Left ventricle myocardium inferior (tissue), 1 donor: Measurements from ENCODE around the gene DCTN5. TPM values are rescaled to one million over a fixed set of nuclear protein-coding genes. Genes with fewer than 3 reads are reported as not detected.
"Not testable (repeated sequence)": the region's sequence is repeated elsewhere in the genome, so short reads cannot be mapped to it uniquely, and the experiment has no call there.

Experiments
- DNase-seq: peaks from one replicate; pipeline ENCODE4 v3.0.0-alpha.2; 2020
- H3K27ac ChIP-seq: fragments of 200-600 bp; replicated peaks from 2 replicates; pipeline ENCODE4 v1.8.0; 2021
- H3K27me3 ChIP-seq: fragments of 200-600 bp; 2 replicates; pipeline ENCODE4 v1.8.0; 2021; ENCODE audit warnings: low read depth
- H3K36me3 ChIP-seq: fragments of 200-600 bp; 2 replicates; pipeline ENCODE4 v1.8.0; 2021
- H3K4me1 ChIP-seq: fragments of 200-600 bp; 2 replicates; pipeline ENCODE4 v1.8.0; 2021
- H3K4me3 ChIP-seq: fragments of 200-600 bp; 2 replicates; pipeline ENCODE4 v1.8.0; 2021; ENCODE audit warnings: mild to moderate bottlenecking, moderate library complexity
- H3K9me3 ChIP-seq: fragments of 200-600 bp; replicated peaks from 2 replicates; pipeline ENCODE4 v1.8.0; 2021
- CTCF ChIP-seq: fragments of 200-600 bp; IDR thresholded peaks from 2 replicates; pipeline ENCODE4 v1.8.0; 2021; ENCODE audit warnings: antibody characterized with exemption, mild to moderate bottlenecking, borderline replicate concordance
- intact Hi-C: fragments of 100-400 bp; cut with micrococcal nuclease; formaldehyde crosslinking; loops from one replicate; pipeline ENCODE4 v1.11.0; 2022
- total RNA-seq: library from RNA; stranded (reverse); fragmentation: NEBNext Ultra II Directional; extraction: Animal tissue kit (Norgen Biotek cat#: 25700); gene quantifications from one replicate; pipeline ENCODE4 v1.2.1, GENCODE V29; 2021
- donor health status: DM: no; HTN: yes; CAD: no; lungs with severe emphysema.

Gene DCTN5
- total RNA-seq, 1 donor from 2014 or later: 40.0 TPM

- Histone ChIP-seq H3K27me3 (no peaks in the 10 kb centered on the region), H3K36me3 (peaks cover 70% of the 10 kb centered on the region), H3K4me3 (no peak overlapping the region), H3K4me1 (no peaks in the 10 kb centered on the region), H3K9me3 (no peaks in the 10 kb centered on the region), H3K27ac (no peak overlapping the region)
- no peak for DNase-seq
- intact Hi-C loops: no loop called here
- TF ChIP-seq CTCF: no peak
Measured at GRCh38 chr16:23615805-23616204, 25.5 kb upstream of the DCTN5 start.

- TF ChIP-seq CTCF: no peak
- intact Hi-C loops: no loop called here
- Histone ChIP-seq H3K27ac (no peak overlapping the region), H3K4me3 (no peak overlapping the region), H3K4me1 (no peaks in the 10 kb centered on the region), H3K27me3 (no peaks in the 10 kb centered on the region), H3K9me3 (no peaks in the 10 kb centered on the region), H3K36me3 (peaks cover 92% of the 10 kb centered on the region)
- no peak for DNase-seq
Measured at GRCh38 chr16:23624092-23624491, 17.2 kb upstream of the DCTN5 start.

GRCh38 chr16:23629516-23629915 lies 11.8 kb upstream of the DCTN5 start:
- no peaks in the 10 kb centered on the region for H3K9me3 ChIP-seq
- no peak overlapping the region for H3K27ac ChIP-seq
- H3K36me3 ChIP-seq: peaks cover 73% of the 10 kb centered on the region
- TF ChIP-seq CTCF: no peak
- intact Hi-C loops: no loop called here
- H3K27me3 ChIP-seq: no peaks in the 10 kb centered on the region
- no peak overlapping the region for H3K4me3 ChIP-seq
- DNase-seq: no peak
- no peaks in the 10 kb centered on the region for H3K4me1 ChIP-seq

GRCh38 chr16:23631874-23632273 lies 9.4 kb upstream of the DCTN5 start:
- H3K4me1 ChIP-seq, H3K4me3 ChIP-seq, H3K27me3 ChIP-seq, intact Hi-C loops, H3K9me3 ChIP-seq, H3K27ac ChIP-seq, DNase-seq: not testable (repeated sequence)
- H3K36me3 ChIP-seq: peaks cover 73% of the 10 kb centered on the region

GRCh38 chr16:23634461-23635036 lies 6.7 kb upstream of the DCTN5 start:
- no peak overlapping the region for H3K27ac ChIP-seq
- peaks cover 63% of the 10 kb centered on the region for H3K36me3 ChIP-seq
- TF ChIP-seq CTCF: no peak
- intact Hi-C loops: no loop called here
- H3K27me3 ChIP-seq: no peaks in the 10 kb centered on the region
- H3K4me1 ChIP-seq: peaks cover 2% of the 10 kb centered on the region
- DNase-seq: no peak
- no peaks in the 10 kb centered on the region for H3K9me3 ChIP-seq
- H3K4me3 ChIP-seq: no peak overlapping the region

GRCh38 chr16:23635958-23636357 lies 5.3 kb upstream of the DCTN5 start:
- Histone ChIP-seq H3K9me3 (no peaks in the 10 kb centered on the region), H3K4me1 (peaks cover 16% of the 10 kb centered on the region), H3K27me3 (no peaks in the 10 kb centered on the region), H3K4me3 (no peak overlapping the region), H3K27ac (no peak overlapping the region), H3K36me3 (peaks cover 55% of the 10 kb centered on the region)
- no peak for DNase-seq
- no peak for TF ChIP-seq CTCF
- intact Hi-C loops: no loop called here
